Fibroblast of mammary gland (primary cell): ENCODE results near the gene ARSJ.
A peak's percentile ranks its signal among the peaks of the same experiment; 100 is the strongest.

ENCODE experiments used
- DNase-seq: peaks from one replicate; pipeline ENCODE4 v3.0.0-alpha.2; 2010; ENCODE audit warnings: low read depth
- H3K4me3 ChIP-seq: 2 replicates; pipeline ENCODE4 v1.5.1; 2011; ENCODE audit warnings: low read depth, mild to moderate bottlenecking, low read length, moderate library complexity; ENCODE audit not compliant: control insufficient read depth
- CTCF ChIP-seq: conservative IDR thresholded peaks from 2 replicates; pipeline ENCODE4 v1.5.1; 2011; ENCODE audit warnings: low read depth, low read length, inconsistent platforms; ENCODE audit not compliant: control insufficient read depth, insufficient read depth

The ARSJ gene

GRCh38 chr4:113960684-113961321, 18.6 kb downstream of the ARSJ start:
- H3K4me3 ChIP-seq = no peak overlapping the region
- TF ChIP-seq CTCF = no peak
- no peak for DNase-seq

GRCh38 chr4:113959539-113959937, 19.9 kb downstream of the ARSJ start:
- no peak for TF ChIP-seq CTCF
- DNase-seq = no peak
- no peak overlapping the region for H3K4me3 ChIP-seq

GRCh38 chr4:113958766-113959538, 20.5 kb downstream of the ARSJ start:
- H3K4me3 ChIP-seq = peak overlapping the region; percentile 7
- peak; percentile 96 for DNase-seq

DNA sequence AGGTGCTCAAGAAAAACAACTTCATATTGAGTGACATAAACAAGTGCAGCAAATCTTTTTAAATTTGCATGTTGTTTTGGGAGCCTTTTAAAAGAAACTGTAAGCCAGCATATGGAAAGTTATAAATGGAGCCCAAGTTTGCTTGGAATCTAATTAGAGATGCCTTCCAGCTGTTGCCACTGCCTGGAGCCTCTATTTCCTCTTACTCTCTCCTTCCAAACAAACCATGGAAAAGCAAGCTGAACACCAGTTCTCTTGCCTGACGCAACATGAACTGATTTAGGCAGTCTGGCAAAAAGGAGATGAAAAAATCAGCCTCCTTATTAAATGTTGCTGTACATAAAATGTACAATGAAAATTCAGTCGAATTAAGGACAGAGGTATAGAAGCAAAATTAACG, 21.5 kb downstream of the ARSJ start:
- TF ChIP-seq CTCF = no peak
- DNase-seq = no peak
- H3K4me3 ChIP-seq = no peak overlapping the region

More at GRCh38 chr4:113958766-113959538, 20.5 kb downstream of the ARSJ start:
- TF ChIP-seq CTCF = no peak

- DNase-seq = no peak
- no peak overlapping the region for H3K4me3 ChIP-seq
- no peak for TF ChIP-seq CTCF
Measured at GRCh38 chr4:113955948-113956347, 23.5 kb downstream of the ARSJ start.

DNA sequence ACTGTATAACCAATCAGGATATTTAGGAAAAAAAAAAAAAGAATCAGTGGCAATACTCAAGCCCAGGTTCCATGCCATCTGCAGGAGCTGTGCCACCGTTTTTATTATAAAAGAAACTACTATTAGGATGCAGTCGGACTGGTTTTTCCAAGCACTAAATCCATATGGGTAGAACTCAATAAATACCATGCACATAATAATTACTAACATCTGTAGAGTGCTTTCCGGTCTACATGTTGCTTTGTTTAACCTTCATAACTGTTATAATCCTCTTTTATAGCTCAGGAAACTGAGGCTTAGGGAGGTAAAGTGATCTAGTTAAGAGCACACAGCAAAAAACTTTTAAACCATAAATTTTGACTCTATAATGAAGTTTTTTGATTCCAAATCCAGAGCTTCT, 24.0 kb downstream of the ARSJ start:
- TF ChIP-seq CTCF = no peak
- H3K4me3 ChIP-seq = no peak overlapping the region
- DNase-seq = no peak
